Progenitor cell of endocrine pancreas (in vitro differentiated cells): ENCODE measurements around the gene MUS81. TPM values are rescaled to one million over a fixed set of nuclear protein-coding genes. Genes with fewer than 3 reads are reported as not detected.
A peak's percentile ranks its signal among the peaks of the same experiment; 100 is the strongest.

Source experiments
- DNase-seq: peaks from one replicate; pipeline ENCODE4 v3.0.0; 2021; ENCODE audit warnings: low spot score; ENCODE audit not compliant: unreplicated experiment
- H3K27ac Mint-ChIP-seq: 2 replicates; pipeline ENCODE4 v1.8.0; 2021; ENCODE audit warnings: mild to moderate bottlenecking, moderate library complexity, mixed read lengths
- H3K27me3 Mint-ChIP-seq: 2 replicates; pipeline ENCODE4 v1.8.0; 2021; ENCODE audit warnings: mixed read lengths
- H3K36me3 Mint-ChIP-seq: 2 replicates; pipeline ENCODE4 v1.8.0; 2022; ENCODE audit warnings: mixed read lengths; ENCODE audit not compliant: insufficient read depth
- H3K4me1 Mint-ChIP-seq: 2 replicates; pipeline ENCODE4 v1.8.0; 2021; ENCODE audit warnings: low read depth, mixed read lengths
- H3K4me3 Mint-ChIP-seq: 2 replicates; pipeline ENCODE4 v1.8.0; 2021; ENCODE audit warnings: low read depth, mild to moderate bottlenecking, moderate library complexity, mixed read lengths
- H3K9me3 Mint-ChIP-seq: 2 replicates; pipeline ENCODE4 v1.8.0; 2021; ENCODE audit warnings: low read depth, mixed read lengths
- total RNA-seq: library from RNA; stranded (reverse); gene quantifications from 2 replicates; pipeline ENCODE4 v1.2.1, GENCODE V29; 2021
- TF ChIP-seq, protein P1 (sequence below): fragments of 200-600 bp; sonication (generic); IDR thresholded peaks from one replicate; pipeline ENCODE4 v1.5.0; 2021; ENCODE audit warnings: antibody characterized with exemption, mild to moderate bottlenecking; ENCODE audit not compliant: unreplicated experiment

Gene MUS81
- total RNA-seq, 1 donor from 2014 or later, result 60.5 TPM

GRCh38 chr11:65867284-65868071 is 7.2 kb downstream of the MUS81 start:
- TF ChIP-seq, protein P1, sequence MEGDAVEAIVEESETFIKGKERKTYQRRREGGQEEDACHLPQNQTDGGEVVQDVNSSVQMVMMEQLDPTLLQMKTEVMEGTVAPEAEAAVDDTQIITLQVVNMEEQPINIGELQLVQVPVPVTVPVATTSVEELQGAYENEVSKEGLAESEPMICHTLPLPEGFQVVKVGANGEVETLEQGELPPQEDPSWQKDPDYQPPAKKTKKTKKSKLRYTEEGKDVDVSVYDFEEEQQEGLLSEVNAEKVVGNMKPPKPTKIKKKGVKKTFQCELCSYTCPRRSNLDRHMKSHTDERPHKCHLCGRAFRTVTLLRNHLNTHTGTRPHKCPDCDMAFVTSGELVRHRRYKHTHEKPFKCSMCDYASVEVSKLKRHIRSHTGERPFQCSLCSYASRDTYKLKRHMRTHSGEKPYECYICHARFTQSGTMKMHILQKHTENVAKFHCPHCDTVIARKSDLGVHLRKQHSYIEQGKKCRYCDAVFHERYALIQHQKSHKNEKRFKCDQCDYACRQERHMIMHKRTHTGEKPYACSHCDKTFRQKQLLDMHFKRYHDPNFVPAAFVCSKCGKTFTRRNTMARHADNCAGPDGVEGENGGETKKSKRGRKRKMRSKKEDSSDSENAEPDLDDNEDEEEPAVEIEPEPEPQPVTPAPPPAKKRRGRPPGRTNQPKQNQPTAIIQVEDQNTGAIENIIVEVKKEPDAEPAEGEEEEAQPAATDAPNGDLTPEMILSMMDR, result no peak
- Mint-ChIP-seq H3K36me3 (peaks cover 12% of the 10 kb centered on the region), H3K27me3 (no peaks in the 10 kb centered on the region), H3K9me3 (no peaks in the 10 kb centered on the region), H3K4me1 (peaks cover 2% of the 10 kb centered on the region), H3K27ac (no peak overlapping the region), H3K4me3 (no peak overlapping the region)
- no peak for DNase-seq

DNA sequence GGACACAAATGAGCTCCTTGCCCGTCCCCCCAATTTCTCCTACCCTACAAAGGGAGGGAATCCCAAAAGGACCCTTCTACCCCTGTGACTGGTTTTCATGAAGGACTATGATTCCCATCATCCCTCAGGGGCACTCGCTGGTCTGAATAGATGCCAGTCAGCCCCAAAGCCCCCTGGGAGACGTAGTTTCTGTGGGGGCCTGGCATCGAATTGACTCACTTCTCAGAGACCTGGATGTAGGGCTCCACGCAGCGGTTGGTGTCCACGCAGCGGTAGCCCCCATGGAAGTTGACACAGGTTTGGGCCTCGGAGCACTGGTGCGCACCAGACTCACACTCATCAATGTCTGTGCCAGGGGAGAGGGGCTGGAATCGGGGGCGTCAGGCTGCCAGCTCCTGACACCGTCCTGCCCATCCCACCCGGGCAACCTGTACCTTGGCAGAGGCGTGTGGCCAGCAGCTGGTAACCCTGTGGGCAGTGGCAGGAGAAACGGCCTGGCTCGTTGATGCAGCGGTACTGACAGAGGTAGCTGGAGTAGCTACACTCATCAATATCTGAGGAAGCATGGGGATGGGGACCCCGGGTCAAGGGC is 7.9 kb downstream of the MUS81 start:
- no peak overlapping the region for H3K4me3 Mint-ChIP-seq

DNA sequence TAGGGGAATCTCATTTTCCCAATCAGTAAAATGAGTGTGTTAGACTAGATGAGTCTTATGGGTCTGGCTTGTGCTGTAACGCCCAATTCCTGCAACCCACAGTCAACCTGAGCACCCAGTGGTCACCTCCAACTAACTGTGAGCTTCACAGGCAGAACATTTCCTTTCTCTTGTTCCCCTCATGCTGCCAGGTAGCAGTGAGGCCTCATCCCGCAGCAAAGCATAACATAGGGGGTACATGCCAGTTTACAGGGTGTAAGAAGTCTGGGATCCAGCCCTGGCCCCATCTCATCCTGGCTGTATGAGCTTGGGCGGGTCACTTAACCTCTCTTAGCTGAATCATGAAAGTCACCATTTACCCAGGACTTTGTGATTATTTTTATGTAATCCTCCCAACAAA is 8.7 kb downstream of the MUS81 start:
- DNase-seq, result no peak
- TF ChIP-seq, protein P1, result no peak
- H3K36me3 Mint-ChIP-seq, result peaks cover 9% of the 10 kb centered on the region
- peaks cover 7% of the 10 kb centered on the region for H3K4me1 Mint-ChIP-seq
- no peak overlapping the region for H3K27ac Mint-ChIP-seq
- H3K9me3 Mint-ChIP-seq, result no peaks in the 10 kb centered on the region
- H3K27me3 Mint-ChIP-seq, result no peaks in the 10 kb centered on the region
- H3K4me3 Mint-ChIP-seq, result no peak overlapping the region

More for the DNA sequence above, 7.9 kb downstream of the MUS81 start:
- Mint-ChIP-seq H3K27me3 (no peaks in the 10 kb centered on the region), H3K4me1 (peaks cover 5% of the 10 kb centered on the region), H3K27ac (no peak overlapping the region), H3K9me3 (no peaks in the 10 kb centered on the region), H3K36me3 (peaks cover 9% of the 10 kb centered on the region)
- TF ChIP-seq, protein P1, result no peak
- DNase-seq, result no peak

GRCh38 chr11:65869643-65870306 is 9.5 kb downstream of the MUS81 start:
- no peak overlapping the region for H3K4me3 Mint-ChIP-seq
- H3K27me3 Mint-ChIP-seq, result no peaks in the 10 kb centered on the region
- peaks cover 7% of the 10 kb centered on the region for H3K4me1 Mint-ChIP-seq
- TF ChIP-seq, protein P1, result no peak
- no peaks in the 10 kb centered on the region for H3K9me3 Mint-ChIP-seq
- no peak for DNase-seq
- peaks cover 8% of the 10 kb centered on the region for H3K36me3 Mint-ChIP-seq
- no peak overlapping the region for H3K27ac Mint-ChIP-seq

- Mint-ChIP-seq H3K27ac (no peak overlapping the region), H3K27me3 (no peaks in the 10 kb centered on the region), H3K4me3 (peak overlapping the region; percentile 41), H3K9me3 (no peaks in the 10 kb centered on the region), H3K36me3 (peaks cover 5% of the 10 kb centered on the region), H3K4me1 (peaks cover 7% of the 10 kb centered on the region)
- TF ChIP-seq, protein P1, result no peak
- DNase-seq, result no peak
Observed at GRCh38 chr11:65870307-65870658, 10.1 kb downstream of the MUS81 start.
